GM12864 (cell line): ENCODE measurements around the gene LDLRAD3.

Experiments used
- DNase-seq: peaks from one replicate; pipeline ENCODE4 v3.0.0-alpha.2; 2011; ENCODE audit warnings: low read depth
- H3K4me3 ChIP-seq: 2 replicates; pipeline ENCODE4 v1.5.1; 2011; ENCODE audit warnings: mild to moderate bottlenecking, low read depth, low read length, control low read depth
- TF ChIP-seq, protein P1 (sequence below): IDR thresholded peaks from 2 replicates; pipeline ENCODE4 v1.5.1; 2011; ENCODE audit warnings: low read depth, mild to moderate bottlenecking, moderate library complexity, low read length, control low read depth, inconsistent platforms; ENCODE audit errors: missing control alignments

LDLRAD3 gene

DNA sequence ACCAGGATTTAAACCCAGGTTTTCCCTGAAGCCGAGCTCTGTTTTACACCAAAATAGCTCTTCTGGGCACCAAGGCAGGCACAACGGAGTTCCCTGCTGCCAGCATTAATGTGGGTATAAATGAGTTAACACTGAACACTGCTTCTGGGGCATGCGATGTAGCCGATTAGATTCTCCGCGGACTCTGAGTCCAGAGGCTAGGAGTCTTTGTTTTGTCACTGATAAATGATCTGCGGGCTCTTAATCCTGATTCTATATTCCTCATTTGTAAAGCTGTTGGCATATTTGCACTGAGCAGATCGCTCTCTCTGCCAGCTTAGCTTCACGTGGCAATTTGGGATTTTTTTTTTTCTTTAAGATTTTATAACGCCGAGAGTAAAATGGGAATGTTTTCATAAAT, 16.8 kb upstream of the LDLRAD3 start:
- H3K4me3 ChIP-seq, result no peak overlapping the region
- TF ChIP-seq, protein P1, sequence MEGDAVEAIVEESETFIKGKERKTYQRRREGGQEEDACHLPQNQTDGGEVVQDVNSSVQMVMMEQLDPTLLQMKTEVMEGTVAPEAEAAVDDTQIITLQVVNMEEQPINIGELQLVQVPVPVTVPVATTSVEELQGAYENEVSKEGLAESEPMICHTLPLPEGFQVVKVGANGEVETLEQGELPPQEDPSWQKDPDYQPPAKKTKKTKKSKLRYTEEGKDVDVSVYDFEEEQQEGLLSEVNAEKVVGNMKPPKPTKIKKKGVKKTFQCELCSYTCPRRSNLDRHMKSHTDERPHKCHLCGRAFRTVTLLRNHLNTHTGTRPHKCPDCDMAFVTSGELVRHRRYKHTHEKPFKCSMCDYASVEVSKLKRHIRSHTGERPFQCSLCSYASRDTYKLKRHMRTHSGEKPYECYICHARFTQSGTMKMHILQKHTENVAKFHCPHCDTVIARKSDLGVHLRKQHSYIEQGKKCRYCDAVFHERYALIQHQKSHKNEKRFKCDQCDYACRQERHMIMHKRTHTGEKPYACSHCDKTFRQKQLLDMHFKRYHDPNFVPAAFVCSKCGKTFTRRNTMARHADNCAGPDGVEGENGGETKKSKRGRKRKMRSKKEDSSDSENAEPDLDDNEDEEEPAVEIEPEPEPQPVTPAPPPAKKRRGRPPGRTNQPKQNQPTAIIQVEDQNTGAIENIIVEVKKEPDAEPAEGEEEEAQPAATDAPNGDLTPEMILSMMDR, result no peak
- DNase-seq, result no peak

DNA sequence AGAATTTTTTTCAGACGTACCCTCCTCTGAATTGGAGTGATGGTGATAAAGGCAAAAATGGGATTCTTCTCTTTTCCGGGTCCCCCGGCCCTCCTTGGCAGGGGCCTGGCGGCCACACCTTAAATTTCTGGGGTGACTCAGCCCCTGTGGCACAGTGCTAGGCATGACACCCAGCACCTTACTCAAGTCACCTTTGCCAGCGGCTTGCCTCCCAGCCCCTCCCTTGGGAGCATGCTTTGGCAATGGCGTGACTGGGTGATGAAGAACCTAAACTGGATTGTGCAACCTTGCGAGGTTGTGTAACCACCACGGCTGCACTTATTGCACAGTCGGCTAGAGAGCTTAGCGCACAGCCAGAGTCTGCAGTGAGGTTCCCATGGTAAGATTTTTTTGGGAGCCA, 16.2 kb upstream of the LDLRAD3 start:
- TF ChIP-seq, protein P1, result no peak
- no peak for DNase-seq
- H3K4me3 ChIP-seq, result no peak overlapping the region

DNA sequence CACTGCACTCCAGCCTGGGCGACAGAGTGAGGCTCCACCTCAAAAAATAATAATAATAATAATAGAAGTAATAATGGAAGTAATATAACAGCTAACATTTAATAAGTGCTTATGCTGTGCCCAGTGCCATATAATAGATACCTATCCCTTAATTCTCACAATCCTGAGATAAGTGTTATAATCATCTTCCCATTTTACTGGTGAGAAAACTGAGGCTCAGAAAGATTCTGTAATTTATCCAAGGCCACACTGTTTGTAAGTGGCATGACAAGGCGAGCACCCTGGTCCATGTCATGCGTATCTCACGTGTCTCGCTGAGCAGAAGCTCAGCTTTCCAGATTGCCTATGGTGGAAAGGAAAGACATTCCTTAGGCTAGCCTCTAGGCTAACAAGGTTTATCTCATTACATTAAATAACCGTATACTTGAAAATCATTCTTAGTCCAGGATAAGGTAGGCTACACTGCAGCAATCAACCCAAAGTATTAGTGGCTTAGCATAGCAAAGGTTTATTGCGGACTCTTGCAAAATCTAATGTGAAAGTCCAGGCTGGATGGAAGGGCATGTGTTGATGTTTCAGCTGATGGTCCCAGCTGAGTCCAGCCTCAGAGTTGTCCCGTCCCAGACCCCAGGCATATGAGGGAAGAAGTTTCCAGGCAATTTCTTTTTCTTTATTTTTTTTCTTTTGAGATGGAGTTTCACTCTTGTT, 15.0 kb upstream of the LDLRAD3 start:
- no peak for DNase-seq
- no peak overlapping the region for H3K4me3 ChIP-seq
- TF ChIP-seq, protein P1, result no peak

DNA sequence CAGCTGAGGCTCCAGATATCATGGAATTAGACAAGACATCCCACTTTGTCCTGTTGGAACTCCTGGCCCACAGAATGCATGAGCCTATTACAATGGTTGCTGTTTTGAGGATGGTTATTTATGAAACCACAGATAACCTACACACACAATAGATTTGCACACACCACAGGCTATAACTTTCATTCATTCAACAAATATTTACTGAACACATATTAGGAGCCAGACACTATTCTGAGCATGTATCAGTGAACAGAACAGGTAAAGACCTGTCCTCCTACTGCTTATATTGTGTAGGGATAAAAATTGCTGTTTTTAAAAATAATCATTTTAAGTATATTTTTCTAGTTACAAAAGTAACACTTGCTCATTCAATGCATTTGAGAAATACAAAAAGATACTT, 13.4 kb upstream of the LDLRAD3 start:
- no peak overlapping the region for H3K4me3 ChIP-seq
- DNase-seq, result no peak
- TF ChIP-seq, protein P1, result no peak

DNA sequence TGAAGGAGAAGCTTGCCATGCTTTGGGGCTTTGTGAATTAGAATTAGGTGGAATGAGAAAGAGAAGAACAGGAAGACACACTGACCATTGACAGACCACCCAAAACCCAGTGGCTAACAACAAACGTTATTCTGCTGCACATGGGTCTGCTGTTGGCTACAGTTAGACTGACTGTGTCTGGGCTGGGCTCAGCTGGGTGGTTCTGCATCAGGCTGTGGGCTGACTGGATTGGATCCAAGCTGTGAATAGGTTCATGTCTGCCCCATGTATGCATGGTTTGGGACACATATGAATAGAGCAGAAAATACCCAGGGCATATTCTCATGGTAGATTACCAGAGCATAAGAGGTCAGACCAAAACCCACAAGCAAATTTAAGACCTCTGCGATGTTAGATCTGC, 11.7 kb upstream of the LDLRAD3 start:
- TF ChIP-seq, protein P1, result no peak
- H3K4me3 ChIP-seq, result no peak overlapping the region
- no peak for DNase-seq

DNA sequence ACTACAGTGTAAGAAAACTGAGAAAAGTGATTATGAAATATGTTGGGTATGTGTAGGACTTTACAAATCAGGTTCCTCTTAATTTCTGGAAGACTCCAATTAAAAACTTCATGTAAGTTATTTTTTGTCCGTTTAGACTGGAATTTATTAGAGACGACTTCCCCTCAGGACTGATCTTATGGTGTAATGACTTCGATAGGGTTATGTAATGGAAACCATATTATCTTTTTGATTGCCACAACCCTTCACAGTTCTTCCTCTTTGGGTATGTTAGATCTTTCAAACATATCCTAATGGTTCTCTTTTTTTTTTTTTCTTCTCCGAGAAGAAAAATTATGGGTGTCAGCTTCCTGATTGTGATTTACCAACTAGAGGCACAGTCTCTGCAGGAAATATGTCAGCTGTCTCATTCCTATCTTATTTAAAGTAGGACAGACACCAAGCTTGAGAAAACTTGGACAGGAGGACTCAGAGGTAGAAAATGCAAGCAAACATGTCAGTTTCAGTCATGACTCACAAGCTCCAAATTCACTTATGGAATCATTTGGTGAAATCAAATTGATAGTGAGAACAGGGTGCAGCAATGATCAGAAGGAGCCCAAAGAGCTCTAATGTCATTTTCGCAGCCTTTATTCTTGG, 11.1 kb upstream of the LDLRAD3 start:
- TF ChIP-seq, protein P1, result no peak
- DNase-seq, result no peak
- H3K4me3 ChIP-seq, result no peak overlapping the region
